NCI-H345 (cell line): ENCODE measurements around the gene RAPGEFL1.
"Not testable (repeated sequence)": the region's sequence is repeated elsewhere in the genome, so short reads cannot be mapped to it uniquely, and the experiment has no call there.

Experiments used
- DNase-seq: peaks from one replicate; lab custom pipeline; 2025; lab: John Stamatoyannopoulos, UW

The RAPGEFL1 gene, protein sequence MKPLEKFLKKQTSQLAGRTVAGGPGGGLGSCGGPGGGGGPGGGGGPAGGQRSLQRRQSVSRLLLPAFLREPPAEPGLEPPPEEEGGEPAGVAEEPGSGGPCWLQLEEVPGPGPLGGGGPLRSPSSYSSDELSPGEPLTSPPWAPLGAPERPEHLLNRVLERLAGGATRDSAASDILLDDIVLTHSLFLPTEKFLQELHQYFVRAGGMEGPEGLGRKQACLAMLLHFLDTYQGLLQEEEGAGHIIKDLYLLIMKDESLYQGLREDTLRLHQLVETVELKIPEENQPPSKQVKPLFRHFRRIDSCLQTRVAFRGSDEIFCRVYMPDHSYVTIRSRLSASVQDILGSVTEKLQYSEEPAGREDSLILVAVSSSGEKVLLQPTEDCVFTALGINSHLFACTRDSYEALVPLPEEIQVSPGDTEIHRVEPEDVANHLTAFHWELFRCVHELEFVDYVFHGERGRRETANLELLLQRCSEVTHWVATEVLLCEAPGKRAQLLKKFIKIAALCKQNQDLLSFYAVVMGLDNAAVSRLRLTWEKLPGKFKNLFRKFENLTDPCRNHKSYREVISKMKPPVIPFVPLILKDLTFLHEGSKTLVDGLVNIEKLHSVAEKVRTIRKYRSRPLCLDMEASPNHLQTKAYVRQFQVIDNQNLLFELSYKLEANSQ

GRCh38 chr17:40177275-40177874 lies at the start of gene RAPGEFL1:
Gene RAPGEFL1 (plus strand): TSS chr17:40177470. CDS start chr17:40177862, 392 bp downstream.
- peak; percentile 74 for DNase-seq

- no peak for DNase-seq
These were observed 47.8 kb upstream of the RAPGEFL1 start for GRCh38 chr17:40129498-40129897.

- no peak for DNase-seq
These were observed 46.8 kb upstream of the RAPGEFL1 start for GRCh38 chr17:40130352-40131042.

DNA sequence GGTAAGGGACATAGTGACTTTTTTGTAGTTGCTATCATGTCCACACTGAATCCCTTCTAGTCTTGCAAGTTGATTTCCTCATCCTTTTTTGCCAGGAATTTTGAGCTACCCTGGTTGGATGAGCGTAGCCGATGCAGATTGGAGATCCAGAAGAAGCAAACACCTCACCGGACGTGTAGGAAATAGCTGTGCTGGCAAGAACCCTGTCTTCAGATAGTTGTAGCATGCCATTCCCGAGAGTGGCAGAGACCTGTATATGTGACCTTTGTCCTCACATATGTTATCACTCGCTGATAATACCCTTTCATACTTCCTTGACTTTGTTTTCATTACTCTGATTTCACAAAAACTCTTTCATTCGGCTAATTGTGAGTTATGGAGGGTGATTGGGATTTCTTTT lies 43.1 kb upstream of the RAPGEFL1 start:
- no peak for DNase-seq

- DNase-seq: no peak
These were observed 41.5 kb upstream of the RAPGEFL1 start for GRCh38 chr17:40135817-40136216.

- DNase-seq: no peak
These were observed 37.7 kb upstream of the RAPGEFL1 start for GRCh38 chr17:40139566-40140058.

DNA sequence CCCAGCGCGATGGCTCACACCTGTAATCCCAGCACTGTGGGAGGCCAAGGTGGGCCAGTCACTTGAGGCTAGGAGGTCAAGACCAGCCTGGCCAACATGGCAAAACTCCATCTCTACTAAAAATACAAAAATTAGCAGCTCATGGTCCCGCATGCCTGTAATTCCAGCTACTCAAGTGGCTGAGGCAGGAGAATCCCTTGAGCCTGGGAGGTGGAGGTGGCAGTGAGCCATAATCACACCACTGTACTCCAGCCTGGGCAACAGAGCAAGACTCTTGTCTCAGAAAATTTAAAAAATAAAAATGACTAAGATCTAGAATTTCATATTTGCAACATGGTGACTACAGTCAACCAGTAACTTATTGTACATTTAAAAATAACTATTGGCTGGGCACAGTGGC lies 34.1 kb upstream of the RAPGEFL1 start:
- DNase-seq: not testable (repeated sequence)

DNA sequence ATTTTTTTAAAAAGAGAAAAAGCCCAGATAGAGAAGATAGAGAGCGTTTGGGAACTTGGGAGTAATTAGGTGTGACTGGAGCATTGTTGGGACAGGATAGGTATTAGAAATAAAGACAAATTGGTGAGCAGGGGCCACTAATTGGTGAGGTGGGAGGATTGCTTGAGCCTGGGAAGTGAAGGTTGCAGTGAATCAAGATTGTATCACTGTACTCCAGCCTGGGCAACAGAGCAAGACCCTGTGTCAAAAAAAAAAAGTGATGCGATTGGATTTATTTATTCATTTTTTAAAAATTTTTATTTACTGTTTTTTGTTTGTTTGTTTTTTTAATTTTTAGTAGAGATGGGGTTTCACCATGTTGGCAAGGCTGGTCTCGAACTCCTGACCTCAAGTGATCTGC lies 31.8 kb upstream of the RAPGEFL1 start:
- no peak for DNase-seq

- DNase-seq: no peak
These were observed 28.7 kb upstream of the RAPGEFL1 start for GRCh38 chr17:40148527-40148926.

DNA sequence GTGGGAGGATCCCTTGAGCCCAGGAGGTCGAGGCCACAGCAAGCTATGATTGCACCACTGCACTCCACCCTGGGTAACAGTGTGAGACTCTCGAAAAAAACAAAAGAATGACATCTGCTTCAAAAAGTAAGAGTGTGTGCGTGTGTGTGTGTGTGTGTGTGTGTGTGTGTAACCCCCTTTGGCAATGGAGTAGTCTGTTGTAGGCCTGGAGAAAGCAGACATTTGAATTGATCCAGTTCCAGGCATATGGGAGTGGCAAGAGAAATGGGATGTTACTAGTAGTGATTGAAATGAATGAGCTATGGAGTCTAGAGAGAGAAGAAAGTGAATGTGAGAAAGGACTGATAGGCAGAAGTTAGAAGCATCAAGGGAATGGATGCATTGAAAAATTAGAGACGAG lies 27.0 kb upstream of the RAPGEFL1 start:
- DNase-seq: no peak

- DNase-seq: no peak
These were observed 25.8 kb upstream of the RAPGEFL1 start for GRCh38 chr17:40151414-40151963.

- no peak for DNase-seq
These were observed 23.6 kb upstream of the RAPGEFL1 start for GRCh38 chr17:40153603-40154236.

GRCh38 chr17:40157973-40158372 lies 19.3 kb upstream of the RAPGEFL1 start:
- DNase-seq: no peak

- no peak for DNase-seq
These were observed 18.7 kb upstream of the RAPGEFL1 start for GRCh38 chr17:40158438-40159013.

- DNase-seq: no peak
These were observed 17.8 kb upstream of the RAPGEFL1 start for GRCh38 chr17:40159456-40159855.

- DNase-seq: no peak
These were observed 9.5 kb upstream of the RAPGEFL1 start for GRCh38 chr17:40167685-40168261.

DNA sequence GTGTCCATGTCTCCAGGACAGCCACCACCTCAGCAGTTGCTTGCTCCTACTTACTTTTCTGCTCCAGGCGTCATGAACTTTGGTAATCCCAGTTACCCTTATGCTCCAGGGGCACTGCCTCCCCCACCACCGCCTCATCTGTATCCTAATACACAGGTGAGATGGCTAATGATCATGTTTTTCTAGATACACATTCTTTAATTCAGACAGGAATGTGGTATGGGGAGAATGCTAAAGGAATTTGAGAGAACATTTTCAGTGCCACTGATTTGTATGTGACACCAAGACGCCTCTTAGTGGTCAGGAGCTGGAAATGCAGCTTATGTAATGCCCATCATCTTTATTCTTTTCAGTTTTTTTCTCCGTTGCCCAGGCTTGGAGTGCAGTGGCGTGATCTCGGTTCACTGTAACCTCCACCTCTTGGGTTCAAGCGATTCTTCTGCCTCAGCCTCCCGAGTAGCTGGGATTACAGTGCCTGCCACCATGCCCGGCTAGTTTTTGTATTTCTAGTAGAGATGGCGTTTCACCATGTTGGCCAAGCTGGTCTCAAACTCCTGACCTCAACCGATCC lies 8.9 kb upstream of the RAPGEFL1 start:
- peak; percentile 24 for DNase-seq

DNA sequence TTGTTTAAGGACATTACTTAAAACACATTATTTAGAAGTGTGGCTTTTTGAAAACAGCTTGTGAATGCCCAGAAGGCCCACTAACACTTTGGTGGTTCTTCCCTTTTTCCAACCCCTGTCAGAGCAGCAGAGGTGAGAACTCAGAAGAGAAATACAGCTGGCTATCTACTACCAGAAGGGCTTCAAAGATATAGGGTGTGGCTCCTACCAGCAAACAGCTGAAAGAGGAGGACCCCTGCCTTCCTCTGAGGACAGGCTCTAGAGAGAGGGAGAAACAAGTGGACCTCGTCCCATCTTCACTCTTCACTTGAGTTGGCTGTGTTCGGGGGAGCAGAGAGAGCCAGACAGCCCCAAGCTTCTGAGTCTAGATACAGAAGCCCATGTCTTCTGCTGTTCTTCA lies 6.9 kb upstream of the RAPGEFL1 start:
- no peak for DNase-seq

GRCh38 chr17:40171750-40172149 lies 5.5 kb upstream of the RAPGEFL1 start:
- DNase-seq: no peak

- no peak for DNase-seq
These were observed 4.0 kb upstream of the RAPGEFL1 start for GRCh38 chr17:40173091-40173777.
